Measurements from ENCODE around the gene TOB1. TPM values are rescaled to one million over a fixed set of nuclear protein-coding genes. Genes with fewer than 3 reads are reported as not detected.

Gene TOB1
- total and polyA plus RNA-seq, 2 experiments from 2014 or later, result 29.9 to 35.4 TPM

GRCh38 chr17:50833510-50834428 is 32.4 kb downstream of the TOB1 start:
- Histone ChIP-seq H3K27ac (no peak overlapping the region), H3K4me3 (no peak overlapping the region), H3K36me3 (no peaks in the 10 kb centered on the region), H3K4me1 (ENCODE audit: low read depth) (peaks cover 29% of the 10 kb centered on the region), H3K9me3 (ENCODE audit: low read depth) (no peaks in the 10 kb centered on the region), H3K27me3 (no peaks in the 10 kb centered on the region)
- DNase-seq (ENCODE audit: low read depth in 1 of 2, low spot score in 1 of 2), result no peak
- no peak for TF ChIP-seq CTCF (IDR thresholded peaks at IDR 0.05; ENCODE audit: low read depth, low read length)

GRCh38 chr17:50832864-50833381 is 33.2 kb downstream of the TOB1 start:
- DNase-seq (ENCODE audit: low read depth in 1 of 2, low spot score in 1 of 2), result no peak
- H3K27me3 ChIP-seq, result no peaks in the 10 kb centered on the region
- H3K27ac ChIP-seq, result no peak overlapping the region
- peaks cover 34% of the 10 kb centered on the region for H3K4me1 ChIP-seq (ENCODE audit: low read depth)
- no peaks in the 10 kb centered on the region for H3K9me3 ChIP-seq (ENCODE audit: low read depth)
- H3K4me3 ChIP-seq, result no peak overlapping the region
- no peak for TF ChIP-seq CTCF (IDR thresholded peaks at IDR 0.05; ENCODE audit: low read depth, low read length)
- no peaks in the 10 kb centered on the region for H3K36me3 ChIP-seq

GRCh38 chr17:50832267-50832863 is 33.8 kb downstream of the TOB1 start:
- Histone ChIP-seq H3K27ac (no peak overlapping the region), H3K4me3 (no peak overlapping the region), H3K9me3 (ENCODE audit: low read depth) (no peaks in the 10 kb centered on the region), H3K27me3 (no peaks in the 10 kb centered on the region), H3K4me1 (ENCODE audit: low read depth) (peaks cover 34% of the 10 kb centered on the region), H3K36me3 (no peaks in the 10 kb centered on the region)
- TF ChIP-seq CTCF (IDR thresholded peaks at IDR 0.05; ENCODE audit: low read depth, low read length), result no peak
- no peak for DNase-seq (ENCODE audit: low read depth in 1 of 2, low spot score in 1 of 2)

GRCh38 chr17:50831471-50831928 is 34.7 kb downstream of the TOB1 start:
- Histone ChIP-seq H3K4me3 (no peak overlapping the region), H3K4me1 (ENCODE audit: low read depth) (peaks cover 34% of the 10 kb centered on the region), H3K9me3 (ENCODE audit: low read depth) (no peaks in the 10 kb centered on the region), H3K27ac (no peak overlapping the region), H3K36me3 (no peaks in the 10 kb centered on the region), H3K27me3 (no peaks in the 10 kb centered on the region)
- DNase-seq (ENCODE audit: low read depth in 1 of 2, low spot score in 1 of 2), result peak in 1 of 2 donors; percentile 68
- no peak for TF ChIP-seq CTCF (IDR thresholded peaks at IDR 0.05; ENCODE audit: low read depth, low read length)

- Histone ChIP-seq H3K27me3 (no peaks in the 10 kb centered on the region), H3K4me1 (ENCODE audit: low read depth) (peaks cover 34% of the 10 kb centered on the region), H3K36me3 (no peaks in the 10 kb centered on the region), H3K4me3 (no peak overlapping the region), H3K9me3 (ENCODE audit: low read depth) (no peaks in the 10 kb centered on the region), H3K27ac (no peak overlapping the region)
- DNase-seq (ENCODE audit: low read depth in 1 of 2, low spot score in 1 of 2), result no peak
- TF ChIP-seq CTCF (IDR thresholded peaks at IDR 0.05; ENCODE audit: low read depth, low read length), result no peak
Observed at GRCh38 chr17:50830994-50831393, 35.2 kb downstream of the TOB1 start.
